HG02970 (cell line): ENCODE results near the gene OPCML.

Experiments used
- ATAC-seq: cut with Tn5 transposase; IDR thresholded peaks from one replicate; pipeline ENCODE4 v1.9.1; 2021; ENCODE audit warnings: mild to moderate bottlenecking, moderate library complexity, moderate number of reproducible peaks; ENCODE audit not compliant: unreplicated experiment, low FRiP score

Gene OPCML

GRCh38 chr11:132969892-132970291 lies 562.4 kb downstream of the OPCML start:
- ATAC-seq = no peak

- no peak for ATAC-seq
These were observed 570.3 kb downstream of the OPCML start for GRCh38 chr11:132962041-132962440.

- ATAC-seq = no peak
These were observed 570.8 kb downstream of the OPCML start for GRCh38 chr11:132961453-132961852.

GRCh38 chr11:132960273-132961078 lies 571.8 kb downstream of the OPCML start:
- no peak for ATAC-seq

- no peak for ATAC-seq
These were observed 572.6 kb downstream of the OPCML start for GRCh38 chr11:132959693-132960092.

- no peak for ATAC-seq
These were observed 574.4 kb downstream of the OPCML start for GRCh38 chr11:132957881-132958280.

- no peak for ATAC-seq
These were observed 584.0 kb downstream of the OPCML start for GRCh38 chr11:132948252-132948651.

GRCh38 chr11:132944569-132944944 lies 587.7 kb downstream of the OPCML start:
- no peak for ATAC-seq

GRCh38 chr11:132943706-132944568 lies 588.4 kb downstream of the OPCML start:
- no peak for ATAC-seq

GRCh38 chr11:132943357-132943705 lies 589.0 kb downstream of the OPCML start:
- no peak for ATAC-seq

- no peak for ATAC-seq
These were observed 589.5 kb downstream of the OPCML start for GRCh38 chr11:132942611-132943356.

- ATAC-seq = no peak
These were observed 590.5 kb downstream of the OPCML start for GRCh38 chr11:132941761-132942160.

- ATAC-seq = no peak
These were observed 591.2 kb downstream of the OPCML start for GRCh38 chr11:132941024-132941646.

- ATAC-seq = no peak
These were observed 595.3 kb downstream of the OPCML start for GRCh38 chr11:132937016-132937415.

GRCh38 chr11:132935383-132935782 lies 596.9 kb downstream of the OPCML start:
- ATAC-seq = no peak

- ATAC-seq = no peak
These were observed 598.6 kb downstream of the OPCML start for GRCh38 chr11:132933703-132934102.

- ATAC-seq = no peak
These were observed 606.4 kb downstream of the OPCML start for GRCh38 chr11:132925825-132926469.

GRCh38 chr11:132921597-132921996 lies 610.7 kb downstream of the OPCML start:
- ATAC-seq = no peak

- no peak for ATAC-seq
These were observed 611.7 kb downstream of the OPCML start for GRCh38 chr11:132920451-132921096.

- no peak for ATAC-seq
These were observed 617.7 kb downstream of the OPCML start for GRCh38 chr11:132914600-132914999.
